IPS-18a (cell line): Measurements from ENCODE around the gene ROCK1.

Experiments used
- H3K27ac ChIP-seq: one replicate; pipeline ENCODE4 v1.5.1; 2013; ENCODE audit warnings: low read length
- H3K27me3 ChIP-seq: one replicate; pipeline ENCODE4 v1.6.1; 2013; ENCODE audit warnings: mild to moderate bottlenecking, low read length; ENCODE audit not compliant: control insufficient read depth, insufficient read depth
- H3K36me3 ChIP-seq: one replicate; pipeline ENCODE4 v1.6.1; 2013; ENCODE audit warnings: low read depth, low read length; ENCODE audit not compliant: control insufficient read depth
- H3K4me1 ChIP-seq: one replicate; pipeline ENCODE4 v1.6.1; 2013; ENCODE audit warnings: low read depth, low read length; ENCODE audit not compliant: control insufficient read depth
- H3K4me3 ChIP-seq: one replicate; pipeline ENCODE4 v1.5.1; 2013; ENCODE audit warnings: low read length
- H3K9ac ChIP-seq: one replicate; pipeline ENCODE4 v1.6.1; 2013; ENCODE audit warnings: mild to moderate bottlenecking, low read length, moderate library complexity
- H3K9me3 ChIP-seq: one replicate; pipeline ENCODE4 v1.6.1; 2013; ENCODE audit warnings: low read depth, low read length; ENCODE audit not compliant: control insufficient read depth

Gene ROCK1

DNA sequence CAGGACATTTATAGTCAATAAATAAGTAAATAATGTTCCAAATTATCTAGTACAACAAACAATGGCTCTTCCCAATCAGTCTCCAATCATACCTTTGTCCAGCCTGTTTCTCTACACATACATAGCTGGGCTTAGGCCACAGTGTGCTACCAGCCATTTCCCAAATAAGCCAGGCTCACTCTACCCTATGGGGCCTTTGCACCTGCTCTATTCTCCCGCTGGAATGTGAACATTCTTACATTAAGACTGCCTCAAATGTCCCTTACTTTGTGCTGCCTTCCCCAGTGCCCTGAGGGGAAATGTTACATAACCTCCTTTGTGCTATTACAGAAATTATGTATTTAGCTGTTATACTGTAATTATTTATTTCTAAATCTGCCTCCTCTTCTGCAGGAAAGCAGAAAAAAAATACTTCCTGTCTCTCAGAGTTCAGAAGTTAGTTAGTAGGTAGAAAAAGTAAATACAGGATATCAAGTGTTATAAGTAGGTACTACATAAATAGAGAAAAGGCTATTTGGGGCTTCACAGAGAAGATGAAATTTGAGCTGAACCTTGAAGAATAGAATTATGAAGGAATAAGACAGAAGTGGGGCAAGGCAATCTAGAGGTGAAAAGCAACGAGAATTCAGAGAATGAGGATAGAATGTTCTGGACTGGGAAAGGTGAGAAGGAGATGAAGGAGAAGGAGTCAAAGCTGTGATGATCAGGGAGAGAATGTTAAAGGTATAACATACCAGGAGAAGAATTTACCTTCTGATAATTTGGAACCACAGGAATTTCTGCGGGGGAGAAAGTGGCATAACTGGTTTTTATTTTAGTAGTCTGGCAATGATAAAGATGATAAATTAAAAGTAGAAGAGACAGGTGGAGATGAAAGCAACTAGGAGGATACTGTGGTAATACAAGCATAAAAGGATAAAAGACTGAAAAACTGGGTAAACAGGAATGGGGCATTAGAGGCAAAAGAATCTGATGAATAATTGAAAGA lies 37.0 kb downstream of the ROCK1 start:
- no peaks in the 10 kb centered on the region for H3K9me3 ChIP-seq
- no peak overlapping the region for H3K27ac ChIP-seq
- no peaks in the 10 kb centered on the region for H3K27me3 ChIP-seq
- H3K4me3 ChIP-seq, result no peak overlapping the region
- no peaks in the 10 kb centered on the region for H3K4me1 ChIP-seq
- H3K9ac ChIP-seq, result no peak overlapping the region
- no peaks in the 10 kb centered on the region for H3K36me3 ChIP-seq

DNA sequence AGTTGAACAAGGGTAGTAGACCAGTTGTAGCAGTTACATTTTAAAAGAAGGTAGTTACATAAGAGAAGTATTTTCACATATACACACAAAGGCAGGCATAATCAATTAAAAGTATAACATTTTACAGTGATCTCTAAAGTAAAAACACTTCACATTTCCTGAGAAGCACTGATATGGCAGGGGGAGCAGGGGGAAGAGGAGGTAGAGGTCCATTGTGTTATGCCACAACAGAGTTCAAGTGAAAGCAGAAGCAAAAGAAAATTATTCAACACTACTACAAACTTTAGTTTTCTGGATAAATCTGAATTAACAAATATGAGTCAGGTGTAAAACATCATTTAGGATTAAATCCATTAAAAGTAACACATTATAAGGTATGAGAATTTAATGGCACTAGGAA lies 38.4 kb downstream of the ROCK1 start:
- no peaks in the 10 kb centered on the region for H3K36me3 ChIP-seq
- no peaks in the 10 kb centered on the region for H3K4me1 ChIP-seq
- no peaks in the 10 kb centered on the region for H3K27me3 ChIP-seq

GRCh38 chr18:21071071-21071470 lies 40.5 kb downstream of the ROCK1 start:
- Histone ChIP-seq H3K9ac (no peak overlapping the region), H3K4me3 (no peak overlapping the region), H3K27ac (no peak overlapping the region), H3K4me1 (no peaks in the 10 kb centered on the region), H3K36me3 (no peaks in the 10 kb centered on the region), H3K9me3 (no peaks in the 10 kb centered on the region), H3K27me3 (no peaks in the 10 kb centered on the region)

More for the DNA sequence above, 38.4 kb downstream of the ROCK1 start:
- Histone ChIP-seq H3K9ac (no peak overlapping the region), H3K4me3 (no peak overlapping the region), H3K9me3 (no peaks in the 10 kb centered on the region), H3K27ac (no peak overlapping the region)

DNA sequence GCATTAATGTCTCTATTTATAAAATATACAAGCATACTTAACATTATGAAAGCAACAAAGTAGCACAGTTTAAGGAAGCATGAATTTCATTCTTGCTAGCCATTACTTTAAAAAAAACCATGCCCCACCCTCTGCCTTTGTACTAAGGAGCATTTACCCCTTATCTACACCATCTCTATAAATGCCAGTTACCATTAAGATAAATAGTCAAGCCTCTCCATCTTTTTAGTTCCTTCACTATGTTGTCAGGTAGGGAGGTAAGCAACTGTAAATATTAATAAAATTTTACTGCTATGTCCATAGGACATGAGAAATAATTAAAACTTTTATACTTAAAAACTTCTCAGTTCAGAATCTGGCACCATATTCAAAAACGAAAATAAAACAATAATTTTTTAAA lies 42.1 kb downstream of the ROCK1 start:
- no peaks in the 10 kb centered on the region for H3K36me3 ChIP-seq
- H3K4me1 ChIP-seq, result no peaks in the 10 kb centered on the region
- H3K9me3 ChIP-seq, result no peaks in the 10 kb centered on the region
- H3K9ac ChIP-seq, result no peak overlapping the region
- no peak overlapping the region for H3K27ac ChIP-seq
- H3K27me3 ChIP-seq, result no peaks in the 10 kb centered on the region
- no peak overlapping the region for H3K4me3 ChIP-seq

- H3K9me3 ChIP-seq, result no peaks in the 10 kb centered on the region
- H3K4me1 ChIP-seq, result no peaks in the 10 kb centered on the region
- no peak overlapping the region for H3K4me3 ChIP-seq
- no peak overlapping the region for H3K27ac ChIP-seq
- H3K36me3 ChIP-seq, result no peaks in the 10 kb centered on the region
- no peaks in the 10 kb centered on the region for H3K27me3 ChIP-seq
- H3K9ac ChIP-seq, result no peak overlapping the region
Measured at GRCh38 chr18:21064347-21064746, 47.3 kb downstream of the ROCK1 start.

DNA sequence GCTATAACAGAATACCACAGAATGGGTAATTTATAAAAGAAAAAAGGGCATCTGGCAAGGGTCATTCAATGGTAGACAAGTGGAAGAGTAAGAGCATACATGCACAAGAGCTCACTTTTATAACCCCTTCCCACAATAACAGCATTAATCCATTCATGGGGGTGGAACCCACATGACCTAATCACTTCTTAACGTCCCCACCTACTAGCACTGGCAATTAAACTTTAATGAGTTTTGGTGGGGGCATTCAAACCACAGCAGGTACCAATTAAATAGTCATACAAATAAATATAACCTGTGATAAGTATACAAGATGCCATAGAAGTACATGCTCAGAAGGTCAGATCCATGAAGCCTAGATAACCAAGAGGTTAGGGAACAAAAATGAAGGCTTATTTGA lies 48.6 kb downstream of the ROCK1 start:
- Histone ChIP-seq H3K27me3 (no peaks in the 10 kb centered on the region), H3K9me3 (no peaks in the 10 kb centered on the region), H3K9ac (no peak overlapping the region), H3K36me3 (no peaks in the 10 kb centered on the region), H3K27ac (no peak overlapping the region), H3K4me3 (no peak overlapping the region), H3K4me1 (no peaks in the 10 kb centered on the region)

GRCh38 chr18:21057112-21057511 lies 54.5 kb downstream of the ROCK1 start:
- Histone ChIP-seq H3K4me1 (no peaks in the 10 kb centered on the region), H3K9ac (no peak overlapping the region), H3K27me3 (no peaks in the 10 kb centered on the region), H3K4me3 (no peak overlapping the region), H3K27ac (no peak overlapping the region), H3K9me3 (no peaks in the 10 kb centered on the region), H3K36me3 (no peaks in the 10 kb centered on the region)

- Histone ChIP-seq H3K36me3 (no peaks in the 10 kb centered on the region), H3K9me3 (no peaks in the 10 kb centered on the region), H3K4me3 (no peak overlapping the region), H3K9ac (no peak overlapping the region), H3K4me1 (no peaks in the 10 kb centered on the region), H3K27ac (no peak overlapping the region), H3K27me3 (no peaks in the 10 kb centered on the region)
Measured at GRCh38 chr18:21056545-21056944, 55.1 kb downstream of the ROCK1 start.

GRCh38 chr18:21054252-21054821 lies 57.3 kb downstream of the ROCK1 start:
- H3K4me3 ChIP-seq, result no peak overlapping the region
- no peaks in the 10 kb centered on the region for H3K4me1 ChIP-seq
- H3K27ac ChIP-seq, result no peak overlapping the region
- no peaks in the 10 kb centered on the region for H3K9me3 ChIP-seq
- H3K27me3 ChIP-seq, result no peaks in the 10 kb centered on the region
- no peak overlapping the region for H3K9ac ChIP-seq
- no peaks in the 10 kb centered on the region for H3K36me3 ChIP-seq

DNA sequence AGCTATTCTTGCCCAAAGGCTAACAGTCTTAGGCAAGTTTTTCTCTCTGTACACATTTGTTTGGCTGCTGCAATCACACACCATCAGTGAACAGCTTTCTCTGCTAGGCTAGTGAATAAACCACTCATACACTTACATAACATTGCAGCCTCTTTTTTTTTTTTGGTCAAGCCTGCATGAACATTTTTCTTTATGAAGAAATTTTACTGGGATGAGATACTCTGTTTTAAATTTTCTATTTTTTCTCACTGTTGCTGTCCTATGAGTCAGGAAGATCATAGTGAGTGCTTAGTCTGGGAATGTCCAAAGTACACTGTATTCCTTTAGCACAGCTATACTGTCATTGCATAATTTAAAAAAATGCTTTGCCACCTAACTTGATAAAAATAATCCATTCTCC lies 58.5 kb downstream of the ROCK1 start:
- no peak overlapping the region for H3K27ac ChIP-seq
- no peaks in the 10 kb centered on the region for H3K36me3 ChIP-seq
- no peaks in the 10 kb centered on the region for H3K4me1 ChIP-seq
- no peaks in the 10 kb centered on the region for H3K9me3 ChIP-seq
- no peak overlapping the region for H3K9ac ChIP-seq
- H3K27me3 ChIP-seq, result no peaks in the 10 kb centered on the region
- H3K4me3 ChIP-seq, result no peak overlapping the region

DNA sequence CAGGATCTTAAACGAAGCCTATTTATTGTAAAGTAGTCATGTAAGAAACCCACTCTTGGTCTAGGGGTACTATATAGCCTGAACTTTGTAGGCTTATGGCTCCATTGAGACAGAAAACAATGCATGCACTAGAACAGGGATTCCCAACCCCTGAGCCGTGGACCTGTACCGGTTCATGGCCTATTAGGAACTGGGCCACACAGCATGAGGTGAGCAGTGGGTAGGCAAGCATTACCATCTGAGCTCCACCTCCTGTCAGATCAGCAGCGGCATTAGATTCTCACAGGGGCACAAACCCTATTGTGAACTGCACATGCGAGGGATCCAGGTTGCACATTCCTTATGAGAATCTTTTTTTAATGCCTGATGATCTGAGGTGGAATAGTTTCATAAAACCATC lies 59.2 kb downstream of the ROCK1 start:
- H3K9ac ChIP-seq, result no peak overlapping the region
- no peaks in the 10 kb centered on the region for H3K27me3 ChIP-seq
- no peak overlapping the region for H3K27ac ChIP-seq
- no peaks in the 10 kb centered on the region for H3K4me1 ChIP-seq
- H3K9me3 ChIP-seq, result no peaks in the 10 kb centered on the region
- no peak overlapping the region for H3K4me3 ChIP-seq
- no peaks in the 10 kb centered on the region for H3K36me3 ChIP-seq

- no peaks in the 10 kb centered on the region for H3K27me3 ChIP-seq
- no peak overlapping the region for H3K27ac ChIP-seq
- H3K9me3 ChIP-seq, result no peaks in the 10 kb centered on the region
- H3K36me3 ChIP-seq, result no peaks in the 10 kb centered on the region
- H3K9ac ChIP-seq, result no peak overlapping the region
- H3K4me3 ChIP-seq, result no peak overlapping the region
- no peaks in the 10 kb centered on the region for H3K4me1 ChIP-seq
Measured at GRCh38 chr18:21051620-21052019, 60.0 kb downstream of the ROCK1 start.
